Measurements from ENCODE around the gene DCTN4.

- TF ChIP-seq GATA2 (IDR thresholded peaks at IDR 0.05; ENCODE audit: low read depth, low read length) = no peak
- TF ChIP-seq GATA3 (IDR thresholded peaks at IDR 0.05; ENCODE audit: low read depth, low read length) = no peak
Observed at GRCh38 chr5:150676578-150676977, 82.2 kb downstream of the DCTN4 start.

All from SH-SY5Y (cell line).